Adipocyte (in vitro differentiated cells): ENCODE results near the gene LHPP.

Experiments used
- DNase-seq: peaks from one replicate; pipeline ENCODE4 v3.0.0-alpha.2; 2015; ENCODE audit warnings: low read depth
- H3K27me3 ChIP-seq: replicated peaks from 2 replicates; pipeline ENCODE4 v1.7.0; 2013; ENCODE audit warnings: mild to moderate bottlenecking, low read length, moderate library complexity; ENCODE audit not compliant: control insufficient read depth, insufficient read depth
- H3K36me3 ChIP-seq: 2 replicates; pipeline ENCODE4 v1.7.0; 2013; ENCODE audit warnings: low read length, mild to moderate bottlenecking, moderate library complexity; ENCODE audit not compliant: control insufficient read depth, insufficient read depth, severe bottlenecking
- H3K4me1 ChIP-seq: 2 replicates; pipeline ENCODE4 v1.7.0; 2013; ENCODE audit warnings: mild to moderate bottlenecking, low read length, moderate library complexity; ENCODE audit not compliant: control insufficient read depth, insufficient read depth
- H3K4me3 ChIP-seq: 2 replicates; pipeline ENCODE4 v1.7.0; 2013; ENCODE audit warnings: mild to moderate bottlenecking, low read length, moderate library complexity
- H3K9ac ChIP-seq: 2 replicates; pipeline ENCODE4 v1.7.0; 2013; ENCODE audit warnings: mild to moderate bottlenecking, low read length, moderate library complexity
- H3K9me3 ChIP-seq: 2 replicates; pipeline ENCODE4 v1.7.0; 2013; ENCODE audit warnings: mild to moderate bottlenecking, low read length, moderate library complexity; ENCODE audit not compliant: control insufficient read depth

LHPP gene

GRCh38 chr10:124649214-124649613 is 187.6 kb downstream of the LHPP start:
- Histone ChIP-seq H3K27me3 (no peaks in the 10 kb centered on the region), H3K9me3 (no peaks in the 10 kb centered on the region), H3K36me3 (no peaks in the 10 kb centered on the region), H3K4me3 (no peak overlapping the region), H3K9ac (peak overlapping the region; percentile 2), H3K4me1 (peaks cover 41% of the 10 kb centered on the region)
- DNase-seq = no peak

- H3K27me3 ChIP-seq = no peaks in the 10 kb centered on the region
- H3K4me1 ChIP-seq = peaks cover 41% of the 10 kb centered on the region
- H3K36me3 ChIP-seq = no peaks in the 10 kb centered on the region
- no peak overlapping the region for H3K4me3 ChIP-seq
- H3K9ac ChIP-seq = no peak overlapping the region
- no peak for DNase-seq
- no peaks in the 10 kb centered on the region for H3K9me3 ChIP-seq
These were observed 188.6 kb downstream of the LHPP start for GRCh38 chr10:124650263-124650662.

- no peak overlapping the region for H3K9ac ChIP-seq
- no peaks in the 10 kb centered on the region for H3K27me3 ChIP-seq
- no peak overlapping the region for H3K4me3 ChIP-seq
- H3K9me3 ChIP-seq = no peaks in the 10 kb centered on the region
- H3K4me1 ChIP-seq = peaks cover 34% of the 10 kb centered on the region
- no peaks in the 10 kb centered on the region for H3K36me3 ChIP-seq
- no peak for DNase-seq
These were observed 189.3 kb downstream of the LHPP start for GRCh38 chr10:124650820-124651401.

GRCh38 chr10:124651402-124651891 is 189.8 kb downstream of the LHPP start:
- H3K9me3 ChIP-seq = no peaks in the 10 kb centered on the region
- H3K36me3 ChIP-seq = no peaks in the 10 kb centered on the region
- peaks cover 29% of the 10 kb centered on the region for H3K4me1 ChIP-seq
- H3K27me3 ChIP-seq = no peaks in the 10 kb centered on the region
- no peak overlapping the region for H3K9ac ChIP-seq
- no peak for DNase-seq
- H3K4me3 ChIP-seq = no peak overlapping the region

GRCh38 chr10:124652200-124652599 is 190.6 kb downstream of the LHPP start:
- Histone ChIP-seq H3K9me3 (no peaks in the 10 kb centered on the region), H3K4me1 (peaks cover 22% of the 10 kb centered on the region), H3K36me3 (no peaks in the 10 kb centered on the region), H3K4me3 (no peak overlapping the region), H3K27me3 (no peaks in the 10 kb centered on the region), H3K9ac (no peak overlapping the region)
- DNase-seq = no peak

GRCh38 chr10:124652701-124653100 is 191.1 kb downstream of the LHPP start:
- no peak overlapping the region for H3K9ac ChIP-seq
- no peak for DNase-seq
- H3K36me3 ChIP-seq = no peaks in the 10 kb centered on the region
- peaks cover 18% of the 10 kb centered on the region for H3K4me1 ChIP-seq
- no peaks in the 10 kb centered on the region for H3K27me3 ChIP-seq
- no peak overlapping the region for H3K4me3 ChIP-seq
- H3K9me3 ChIP-seq = no peaks in the 10 kb centered on the region

GRCh38 chr10:124653311-124653710 is 191.7 kb downstream of the LHPP start:
- peaks cover 14% of the 10 kb centered on the region for H3K4me1 ChIP-seq
- DNase-seq = no peak
- H3K4me3 ChIP-seq = no peak overlapping the region
- no peaks in the 10 kb centered on the region for H3K9me3 ChIP-seq
- H3K27me3 ChIP-seq = no peaks in the 10 kb centered on the region
- H3K9ac ChIP-seq = no peak overlapping the region
- no peaks in the 10 kb centered on the region for H3K36me3 ChIP-seq

- no peak for DNase-seq
- Histone ChIP-seq H3K9ac (no peak overlapping the region), H3K4me3 (no peak overlapping the region), H3K9me3 (no peaks in the 10 kb centered on the region), H3K4me1 (peaks cover 7% of the 10 kb centered on the region), H3K36me3 (no peaks in the 10 kb centered on the region), H3K27me3 (no peaks in the 10 kb centered on the region)
These were observed 192.4 kb downstream of the LHPP start for GRCh38 chr10:124653811-124654651.

- Histone ChIP-seq H3K4me3 (no peak overlapping the region), H3K9ac (no peak overlapping the region), H3K27me3 (no peaks in the 10 kb centered on the region), H3K4me1 (peaks cover 4% of the 10 kb centered on the region), H3K36me3 (no peaks in the 10 kb centered on the region), H3K9me3 (no peaks in the 10 kb centered on the region)
- DNase-seq = no peak
These were observed 193.1 kb downstream of the LHPP start for GRCh38 chr10:124654686-124655085.

GRCh38 chr10:124655191-124656112 is 193.8 kb downstream of the LHPP start:
- no peaks in the 10 kb centered on the region for H3K36me3 ChIP-seq
- no peaks in the 10 kb centered on the region for H3K9me3 ChIP-seq
- no peaks in the 10 kb centered on the region for H3K27me3 ChIP-seq
- H3K4me1 ChIP-seq = peaks cover 4% of the 10 kb centered on the region
- H3K9ac ChIP-seq = no peak overlapping the region
- DNase-seq = no peak
- H3K4me3 ChIP-seq = no peak overlapping the region

GRCh38 chr10:124656113-124656490 is 194.5 kb downstream of the LHPP start:
- DNase-seq = no peak
- H3K4me3 ChIP-seq = no peak overlapping the region
- H3K36me3 ChIP-seq = no peaks in the 10 kb centered on the region
- H3K9ac ChIP-seq = no peak overlapping the region
- no peaks in the 10 kb centered on the region for H3K9me3 ChIP-seq
- no peaks in the 10 kb centered on the region for H3K27me3 ChIP-seq
- H3K4me1 ChIP-seq = peaks cover 4% of the 10 kb centered on the region
